Left lobe of liver (tissue), 2 donors: ENCODE measurements around the gene SHROOM3. TPM values are rescaled to one million over a fixed set of nuclear protein-coding genes. Genes with fewer than 3 reads are reported as not detected.
A peak's percentile ranks its signal among the peaks of the same experiment; 100 is the strongest.
"Not testable (repeated sequence)": the region's sequence is repeated elsewhere in the genome, so short reads cannot be mapped to it uniquely, and the experiment has no call there.

Source experiments
- ATAC-seq: fragments of 200-7000 bp; cut with Tn5 transposase; one replicate; pipeline ENCODE4 v1.9.1; 2020; ENCODE audit warnings: mild to moderate bottlenecking, moderate library complexity
- DNase-seq: peaks from one replicate; pipeline ENCODE4 v3.0.0-alpha.2; 2020; ENCODE audit warnings: low spot score
- total RNA-seq: library from RNA; stranded (reverse); gene quantifications from one replicate; pipeline ENCODE4 v1.2.1, GENCODE V29; 2021
- donor health status: DM: no; HTN: no; CAD: no; lungs with moderate emphysema.
- donor health status: DM: no; HTN: yes; CAD: no.

Gene SHROOM3
- total RNA-seq, 1 donor from 2014 or later, result 39.9 TPM

- DNase-seq (no peak), ATAC-seq (no peak)
Observed at GRCh38 chr4:76708971-76709771, 274.1 kb downstream of the SHROOM3 start.

- DNase-seq (no peak), ATAC-seq (no peak)
Observed at GRCh38 chr4:76709772-76710090, 274.7 kb downstream of the SHROOM3 start.

GRCh38 chr4:76712564-76712963 is 277.5 kb downstream of the SHROOM3 start:
- DNase-seq, result no peak
- ATAC-seq, result no peak

GRCh38 chr4:76714226-76714625 is 279.2 kb downstream of the SHROOM3 start:
- DNase-seq (no peak), ATAC-seq (no peak)

GRCh38 chr4:76716020-76716419 is 281.0 kb downstream of the SHROOM3 start:
- DNase-seq (no peak), ATAC-seq (no peak)

- no peak for ATAC-seq
- no peak for DNase-seq
Observed at GRCh38 chr4:76716658-76717057, 281.6 kb downstream of the SHROOM3 start.

GRCh38 chr4:76717431-76717830 is 282.4 kb downstream of the SHROOM3 start:
- no peak for ATAC-seq

GRCh38 chr4:76718021-76718420 is 283.0 kb downstream of the SHROOM3 start:
- ATAC-seq (no peak), DNase-seq (no peak)

More at GRCh38 chr4:76717431-76717830, 282.4 kb downstream of the SHROOM3 start:
- DNase-seq, result no peak

GRCh38 chr4:76718831-76719230 is 283.8 kb downstream of the SHROOM3 start:
- no peak for ATAC-seq
- no peak for DNase-seq

GRCh38 chr4:76720121-76720520 is 285.1 kb downstream of the SHROOM3 start:
- ATAC-seq (no peak), DNase-seq (no peak)

- DNase-seq, ATAC-seq: not testable (repeated sequence)
Observed at GRCh38 chr4:76722146-76722545, 287.1 kb downstream of the SHROOM3 start.

GRCh38 chr4:76722838-76723237 is 287.8 kb downstream of the SHROOM3 start:
- ATAC-seq, result no peak

GRCh38 chr4:76723373-76723772 is 288.3 kb downstream of the SHROOM3 start:
- no peak for ATAC-seq
- no peak for DNase-seq

More at GRCh38 chr4:76722838-76723237, 287.8 kb downstream of the SHROOM3 start:
- DNase-seq, result no peak

GRCh38 chr4:76723924-76724323 is 288.9 kb downstream of the SHROOM3 start:
- ATAC-seq (no peak), DNase-seq (no peak)

GRCh38 chr4:76725039-76725438 is 290.0 kb downstream of the SHROOM3 start:
- ATAC-seq (peak; percentile 88), DNase-seq (no peak)

GRCh38 chr4:76726176-76726575 is 291.1 kb downstream of the SHROOM3 start:
- ATAC-seq (no peak), DNase-seq (no peak)

- no peak for ATAC-seq
- DNase-seq, result no peak
Observed at GRCh38 chr4:76726631-76727030, 291.6 kb downstream of the SHROOM3 start.

- ATAC-seq, DNase-seq: not testable (repeated sequence)
Observed at GRCh38 chr4:76727934-76728333, 292.9 kb downstream of the SHROOM3 start.

GRCh38 chr4:76729460-76729859 is 294.4 kb downstream of the SHROOM3 start:
- no peak for DNase-seq

GRCh38 chr4:76729980-76730379 is 295.0 kb downstream of the SHROOM3 start:
- DNase-seq (no peak), ATAC-seq (no peak)

More at GRCh38 chr4:76729460-76729859, 294.4 kb downstream of the SHROOM3 start:
- no peak for ATAC-seq

- ATAC-seq (no peak), DNase-seq (no peak)
Observed at GRCh38 chr4:76732246-76732645, 297.2 kb downstream of the SHROOM3 start.

- peak; percentile 57 for DNase-seq
- peak; percentile 88 for ATAC-seq
Observed at GRCh38 chr4:76733068-76733771, 298.2 kb downstream of the SHROOM3 start.
